ENCODE results near the gene TUBA4B.

The TUBA4B gene

DNA sequence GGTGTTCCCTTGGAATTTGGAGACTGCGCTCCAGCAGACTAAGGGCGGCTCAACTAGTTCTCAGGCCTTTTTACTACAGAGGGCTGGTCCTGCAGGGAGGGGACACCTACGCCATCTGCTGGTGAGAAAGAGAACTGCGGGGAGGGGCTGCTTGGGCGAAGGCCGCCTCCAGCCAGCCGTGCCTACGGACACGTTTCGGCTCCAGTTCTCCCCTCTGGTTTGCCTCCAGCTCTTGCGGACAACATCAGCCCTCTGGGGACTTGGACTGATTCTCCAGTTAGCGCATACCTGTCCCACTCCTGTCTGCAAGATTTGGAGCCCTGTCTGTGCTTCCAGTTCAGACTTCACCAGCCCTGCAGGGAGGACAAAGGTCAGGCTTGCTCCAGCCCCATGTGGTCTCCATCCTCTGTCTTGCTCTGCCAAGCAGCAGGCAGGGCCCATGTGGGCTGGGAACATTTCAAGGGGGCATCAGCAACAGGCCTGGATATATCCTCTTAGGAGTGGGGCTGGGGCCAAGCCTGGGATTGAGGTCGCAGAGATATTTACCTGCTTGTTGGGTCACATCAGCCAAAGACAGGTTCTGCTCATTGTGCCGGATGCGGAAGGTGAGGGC lies 45.8 kb downstream of the TUBA4B start:
- H3K36me3 ChIP-seq (ENCODE audit: control insufficient read depth in 2 of 2, insufficient read depth in 1 of 2, low read length in 2 of 2) = no peaks in the 10 kb centered on the region
- no peaks in the 10 kb centered on the region; the same call in 1 of the 2 replicates for H3K4me1 ChIP-seq (ENCODE audit: control insufficient read depth, insufficient read depth, low read length)
- POLR2A ChIA-PET = interaction anchor here (1.4 kb wide), 1 partner anchor 20 kb away, joined by 9 read pairs; the partner anchor contains the start of gene DNAJB2
- TF ChIP-seq, protein P1, sequence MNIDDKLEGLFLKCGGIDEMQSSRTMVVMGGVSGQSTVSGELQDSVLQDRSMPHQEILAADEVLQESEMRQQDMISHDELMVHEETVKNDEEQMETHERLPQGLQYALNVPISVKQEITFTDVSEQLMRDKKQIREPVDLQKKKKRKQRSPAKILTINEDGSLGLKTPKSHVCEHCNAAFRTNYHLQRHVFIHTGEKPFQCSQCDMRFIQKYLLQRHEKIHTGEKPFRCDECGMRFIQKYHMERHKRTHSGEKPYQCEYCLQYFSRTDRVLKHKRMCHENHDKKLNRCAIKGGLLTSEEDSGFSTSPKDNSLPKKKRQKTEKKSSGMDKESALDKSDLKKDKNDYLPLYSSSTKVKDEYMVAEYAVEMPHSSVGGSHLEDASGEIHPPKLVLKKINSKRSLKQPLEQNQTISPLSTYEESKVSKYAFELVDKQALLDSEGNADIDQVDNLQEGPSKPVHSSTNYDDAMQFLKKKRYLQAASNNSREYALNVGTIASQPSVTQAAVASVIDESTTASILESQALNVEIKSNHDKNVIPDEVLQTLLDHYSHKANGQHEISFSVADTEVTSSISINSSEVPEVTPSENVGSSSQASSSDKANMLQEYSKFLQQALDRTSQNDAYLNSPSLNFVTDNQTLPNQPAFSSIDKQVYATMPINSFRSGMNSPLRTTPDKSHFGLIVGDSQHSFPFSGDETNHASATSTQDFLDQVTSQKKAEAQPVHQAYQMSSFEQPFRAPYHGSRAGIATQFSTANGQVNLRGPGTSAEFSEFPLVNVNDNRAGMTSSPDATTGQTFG (tag by site-specific recombination; IDR thresholded peaks at IDR 0.05; ENCODE audit: borderline replicate concordance) = no peak
- TF ChIP-seq BCL11B (tag by site-specific recombination; IDR thresholded peaks at IDR 0.05; ENCODE audit: low read depth) (no peak), ZNF747 (tag by site-specific recombination; IDR thresholded peaks at IDR 0.05) (no peak), ZXDB (tag by site-specific recombination; IDR thresholded peaks at IDR 0.05) (no peak), ZNF654 (tag by site-specific recombination; IDR thresholded peaks at IDR 0.05; ENCODE audit: low read depth) (peak; percentile 54), ZNF548 (tag by site-specific recombination; IDR thresholded peaks at IDR 0.05) (no peak), GLI4 (tag by site-specific recombination; IDR thresholded peaks at IDR 0.05) (no peak), SCRT2 (tag by site-specific recombination; IDR thresholded peaks at IDR 0.05) (peak; percentile 60; the same call in 1 of the 2 replicates), SP2 (tag by site-specific recombination; IDR thresholded peaks at IDR 0.05) (no peak), ZNF155 (tag by site-specific recombination; IDR thresholded peaks at IDR 0.05) (no peak), ZNF239 (tag by site-specific recombination; IDR thresholded peaks at IDR 0.05) (no peak), IKZF3 (tag by site-specific recombination; IDR thresholded peaks at IDR 0.05) (no peak), TRIM28 (IDR thresholded peaks at IDR 0.05; ENCODE audit: borderline replicate concordance, low read length) (no peak), ZNF664 (tag by site-specific recombination; IDR thresholded peaks at IDR 0.05) (no peak), EGR2 (tag by site-specific recombination; IDR thresholded peaks at IDR 0.05; ENCODE audit: low read depth) (0 out of 2 replicates have a peak, but pooled peaks have one; percentile 16), ZNF776 (tag by site-specific recombination; IDR thresholded peaks at IDR 0.05; ENCODE audit: borderline replicate concordance) (no peak), ZFHX2 (tag by site-specific recombination; conservative IDR thresholded peaks at IDR 0.05) (0 out of 2 replicates have a peak, but pooled peaks have one; percentile 19), ZBTB48 (tag by site-specific recombination; IDR thresholded peaks at IDR 0.05) (0 out of 2 replicates have a peak, but pooled peaks have one; percentile 24), SCRT1 (tag by site-specific recombination; IDR thresholded peaks at IDR 0.05; ENCODE audit: borderline replicate concordance) (no peak), ZEB2 (tag by site-specific recombination; IDR thresholded peaks at IDR 0.05) (0 out of 2 replicates have a peak, but pooled peaks have one; percentile 2), ZNF112 (tag by site-specific recombination; IDR thresholded peaks at IDR 0.05) (no peak)
- TF ChIP-seq, protein P2, sequence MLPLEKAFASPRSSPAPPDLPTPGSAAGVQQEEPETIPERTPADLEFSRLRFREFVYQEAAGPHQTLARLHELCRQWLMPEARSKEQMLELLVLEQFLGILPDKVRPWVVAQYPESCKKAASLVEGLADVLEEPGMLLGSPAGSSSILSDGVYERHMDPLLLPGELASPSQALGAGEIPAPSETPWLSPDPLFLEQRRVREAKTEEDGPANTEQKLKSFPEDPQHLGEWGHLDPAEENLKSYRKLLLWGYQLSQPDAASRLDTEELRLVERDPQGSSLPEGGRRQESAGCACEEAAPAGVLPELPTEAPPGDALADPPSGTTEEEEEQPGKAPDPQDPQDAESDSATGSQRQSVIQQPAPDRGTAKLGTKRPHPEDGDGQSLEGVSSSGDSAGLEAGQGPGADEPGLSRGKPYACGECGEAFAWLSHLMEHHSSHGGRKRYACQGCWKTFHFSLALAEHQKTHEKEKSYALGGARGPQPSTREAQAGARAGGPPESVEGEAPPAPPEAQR (tag by site-specific recombination; IDR thresholded peaks at IDR 0.05) = no peak
- TF ChIP-seq, protein P3, sequence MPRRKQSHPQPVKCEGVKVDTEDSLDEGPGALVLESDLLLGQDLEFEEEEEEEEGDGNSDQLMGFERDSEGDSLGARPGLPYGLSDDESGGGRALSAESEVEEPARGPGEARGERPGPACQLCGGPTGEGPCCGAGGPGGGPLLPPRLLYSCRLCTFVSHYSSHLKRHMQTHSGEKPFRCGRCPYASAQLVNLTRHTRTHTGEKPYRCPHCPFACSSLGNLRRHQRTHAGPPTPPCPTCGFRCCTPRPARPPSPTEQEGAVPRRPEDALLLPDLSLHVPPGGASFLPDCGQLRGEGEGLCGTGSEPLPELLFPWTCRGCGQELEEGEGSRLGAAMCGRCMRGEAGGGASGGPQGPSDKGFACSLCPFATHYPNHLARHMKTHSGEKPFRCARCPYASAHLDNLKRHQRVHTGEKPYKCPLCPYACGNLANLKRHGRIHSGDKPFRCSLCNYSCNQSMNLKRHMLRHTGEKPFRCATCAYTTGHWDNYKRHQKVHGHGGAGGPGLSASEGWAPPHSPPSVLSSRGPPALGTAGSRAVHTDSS (tag by site-specific recombination; IDR thresholded peaks at IDR 0.05) = no peak
- TF ChIP-seq, protein P4, sequence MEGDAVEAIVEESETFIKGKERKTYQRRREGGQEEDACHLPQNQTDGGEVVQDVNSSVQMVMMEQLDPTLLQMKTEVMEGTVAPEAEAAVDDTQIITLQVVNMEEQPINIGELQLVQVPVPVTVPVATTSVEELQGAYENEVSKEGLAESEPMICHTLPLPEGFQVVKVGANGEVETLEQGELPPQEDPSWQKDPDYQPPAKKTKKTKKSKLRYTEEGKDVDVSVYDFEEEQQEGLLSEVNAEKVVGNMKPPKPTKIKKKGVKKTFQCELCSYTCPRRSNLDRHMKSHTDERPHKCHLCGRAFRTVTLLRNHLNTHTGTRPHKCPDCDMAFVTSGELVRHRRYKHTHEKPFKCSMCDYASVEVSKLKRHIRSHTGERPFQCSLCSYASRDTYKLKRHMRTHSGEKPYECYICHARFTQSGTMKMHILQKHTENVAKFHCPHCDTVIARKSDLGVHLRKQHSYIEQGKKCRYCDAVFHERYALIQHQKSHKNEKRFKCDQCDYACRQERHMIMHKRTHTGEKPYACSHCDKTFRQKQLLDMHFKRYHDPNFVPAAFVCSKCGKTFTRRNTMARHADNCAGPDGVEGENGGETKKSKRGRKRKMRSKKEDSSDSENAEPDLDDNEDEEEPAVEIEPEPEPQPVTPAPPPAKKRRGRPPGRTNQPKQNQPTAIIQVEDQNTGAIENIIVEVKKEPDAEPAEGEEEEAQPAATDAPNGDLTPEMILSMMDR (tag by site-specific recombination; IDR thresholded peaks at IDR 0.05) = peak; percentile 76
- TF ChIP-seq, protein P5, sequence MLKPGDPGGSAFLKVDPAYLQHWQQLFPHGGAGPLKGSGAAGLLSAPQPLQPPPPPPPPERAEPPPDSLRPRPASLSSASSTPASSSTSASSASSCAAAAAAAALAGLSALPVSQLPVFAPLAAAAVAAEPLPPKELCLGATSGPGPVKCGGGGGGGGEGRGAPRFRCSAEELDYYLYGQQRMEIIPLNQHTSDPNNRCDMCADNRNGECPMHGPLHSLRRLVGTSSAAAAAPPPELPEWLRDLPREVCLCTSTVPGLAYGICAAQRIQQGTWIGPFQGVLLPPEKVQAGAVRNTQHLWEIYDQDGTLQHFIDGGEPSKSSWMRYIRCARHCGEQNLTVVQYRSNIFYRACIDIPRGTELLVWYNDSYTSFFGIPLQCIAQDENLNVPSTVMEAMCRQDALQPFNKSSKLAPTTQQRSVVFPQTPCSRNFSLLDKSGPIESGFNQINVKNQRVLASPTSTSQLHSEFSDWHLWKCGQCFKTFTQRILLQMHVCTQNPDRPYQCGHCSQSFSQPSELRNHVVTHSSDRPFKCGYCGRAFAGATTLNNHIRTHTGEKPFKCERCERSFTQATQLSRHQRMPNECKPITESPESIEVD (tag by site-specific recombination; IDR thresholded peaks at IDR 0.05) = no peak
- CTCF ChIA-PET = interaction anchor here (0.6 to 11.6 kb wide), 28 partner anchors 10 to 633 kb away, joined by 3 to 297 read pairs (median 4); partner anchors contain the start of genes ANKZF1, ATG9A, CNPPD1 and DNAJB2
- H3K27ac ChIP-seq (ENCODE audit: extremely low read depth, low read depth, low read length) = no peak overlapping the region
- H3K9me3 ChIP-seq (ENCODE audit: control insufficient read depth, insufficient read depth, low read depth, low read length) = no peaks in the 10 kb centered on the region
- H3K4me3 ChIP-seq (ENCODE audit: low read depth, low read length) = no peak overlapping the region

Measured in HEK293 (cell line).